Duodenal mucosa (tissue), 2 donors: ENCODE data around the gene IDE.
A peak's percentile ranks its signal among the peaks of the same experiment; 100 is the strongest.
"Not testable (repeated sequence)": the region's sequence is repeated elsewhere in the genome, so short reads cannot be mapped to it uniquely, and the experiment has no call there.

Source experiments
- H3K27ac ChIP-seq: one replicate; pipeline ENCODE4 v1.7.0; 2013; ENCODE audit warnings: low read depth, low read length
- H3K27me3 ChIP-seq, 2 donors: one replicate each; pipeline ENCODE4 v1.7.0; 2013; ENCODE audit warnings: low read length in 2 of 2, control low read depth in 1 of 2; ENCODE audit not compliant: insufficient read depth in 2 of 2, control insufficient read depth in 1 of 2
- H3K36me3 ChIP-seq, 2 donors: one replicate each; pipeline ENCODE4 v1.7.0; 2013; ENCODE audit warnings: low read length in 2 of 2, control low read depth in 1 of 2; ENCODE audit not compliant: insufficient read depth in 2 of 2, control insufficient read depth in 1 of 2
- H3K4me1 ChIP-seq, 2 donors: one replicate each; pipeline ENCODE4 v1.7.0; 2013; ENCODE audit warnings: low read length in 2 of 2, control low read depth in 1 of 2; ENCODE audit not compliant: insufficient read depth in 2 of 2, control insufficient read depth in 1 of 2
- H3K4me3 ChIP-seq, 2 donors: one replicate each; pipeline ENCODE4 v1.7.0; 2013; ENCODE audit warnings: low read length in 2 of 2, low read depth in 1 of 2
- H3K9ac ChIP-seq, 2 donors: one replicate each; pipeline ENCODE4 v1.7.0; 2013; ENCODE audit warnings: low read length in 2 of 2, low read depth in 1 of 2
- H3K9me3 ChIP-seq, 2 donors: one replicate each; pipeline ENCODE4 v1.7.0; 2013; ENCODE audit warnings: low read length in 2 of 2, control low read depth in 1 of 2; ENCODE audit not compliant: control insufficient read depth in 1 of 2

Gene IDE

DNA sequence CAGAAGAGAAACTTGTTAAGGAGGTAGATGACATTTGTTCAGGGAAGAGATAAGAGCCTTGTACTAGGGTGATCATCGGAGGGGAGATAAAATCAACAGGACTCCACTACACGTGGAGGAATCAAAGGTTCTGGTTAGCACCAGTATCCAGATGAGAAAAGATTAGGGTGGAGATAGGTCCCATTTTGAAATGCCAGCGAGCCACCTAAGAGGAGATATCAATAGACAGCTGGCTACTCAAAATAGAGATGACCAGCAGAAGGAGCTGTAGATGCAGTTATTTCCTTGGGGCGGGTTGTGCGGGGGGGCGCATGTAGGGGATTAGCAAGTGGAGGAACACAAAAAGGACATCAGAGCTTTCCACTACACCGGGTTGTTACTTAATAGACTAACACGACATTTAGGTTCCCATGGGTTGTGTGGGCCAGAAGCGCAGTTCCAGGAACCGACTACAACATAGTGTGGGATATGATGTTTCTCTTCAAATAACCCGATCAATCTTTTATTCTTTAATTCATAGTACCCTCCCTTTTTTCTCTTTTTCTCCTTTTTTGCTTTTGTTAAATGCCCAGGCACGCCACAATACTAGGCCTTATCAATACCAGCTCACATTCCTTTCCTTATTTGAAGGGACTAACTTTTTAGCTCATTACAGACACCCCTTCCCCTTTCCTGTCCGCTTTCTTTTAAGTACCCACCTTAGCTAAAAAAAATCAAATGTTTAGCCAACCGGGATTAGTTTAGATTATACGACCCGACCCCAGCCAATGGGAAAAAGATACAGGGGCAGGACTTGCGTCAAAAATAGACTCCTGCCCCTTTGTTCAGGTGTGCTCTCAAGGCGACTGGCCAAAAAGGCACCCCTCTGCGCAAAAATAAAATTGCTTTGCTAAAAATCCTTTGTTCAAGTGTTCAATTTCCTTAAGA, 17.0 kb upstream of the IDE start:
- Histone ChIP-seq H3K9ac (peak overlapping the region; percentile 66 to 69), H3K36me3 (no peaks in the 10 kb centered on the region), H3K9me3 (no peaks in the 10 kb centered on the region), H3K27me3 (no peaks in the 10 kb centered on the region), H3K4me3 (peak overlapping the region; percentile 82 to 90), H3K4me1 (peaks cover 10 to 17% of the 10 kb centered on the region in 2 donors), H3K27ac (peak overlapping the region; percentile 70)

DNA sequence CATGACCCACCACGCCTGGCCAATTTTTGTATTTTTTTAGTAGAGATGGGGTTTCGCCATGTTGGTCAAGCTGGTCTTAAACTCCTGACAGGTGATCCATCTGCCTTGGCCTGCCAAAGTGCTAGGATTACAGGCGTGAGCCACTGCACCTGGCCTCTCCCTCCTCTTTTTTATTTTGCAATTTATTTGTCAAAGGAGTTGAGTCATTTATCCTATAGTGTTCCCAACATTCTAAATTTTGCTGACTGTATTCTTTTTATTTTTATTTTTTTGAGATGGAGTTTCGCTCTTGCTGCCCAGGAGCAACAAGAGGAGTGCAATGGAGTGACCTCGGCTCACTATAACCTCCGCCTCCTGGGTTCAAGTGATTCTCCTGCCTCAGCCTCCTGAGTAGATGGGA, 8.5 kb upstream of the IDE start:
- not testable (repeated sequence) for H3K36me3 ChIP-seq, H3K9me3 ChIP-seq, H3K4me1 ChIP-seq, H3K27ac ChIP-seq, H3K4me3 ChIP-seq, H3K27me3 ChIP-seq, H3K9ac ChIP-seq

GRCh38 chr10:92575961-92576360, 2.1 kb upstream of the IDE start:
- Histone ChIP-seq H3K36me3 (no peaks in the 10 kb centered on the region), H3K4me1 (peaks cover 22% of the 10 kb centered on the region in 2 donors), H3K4me3 (no peak overlapping the region), H3K9me3 (no peaks in the 10 kb centered on the region), H3K27ac (no peak overlapping the region), H3K9ac (no peak overlapping the region), H3K27me3 (no peaks in the 10 kb centered on the region)

DNA sequence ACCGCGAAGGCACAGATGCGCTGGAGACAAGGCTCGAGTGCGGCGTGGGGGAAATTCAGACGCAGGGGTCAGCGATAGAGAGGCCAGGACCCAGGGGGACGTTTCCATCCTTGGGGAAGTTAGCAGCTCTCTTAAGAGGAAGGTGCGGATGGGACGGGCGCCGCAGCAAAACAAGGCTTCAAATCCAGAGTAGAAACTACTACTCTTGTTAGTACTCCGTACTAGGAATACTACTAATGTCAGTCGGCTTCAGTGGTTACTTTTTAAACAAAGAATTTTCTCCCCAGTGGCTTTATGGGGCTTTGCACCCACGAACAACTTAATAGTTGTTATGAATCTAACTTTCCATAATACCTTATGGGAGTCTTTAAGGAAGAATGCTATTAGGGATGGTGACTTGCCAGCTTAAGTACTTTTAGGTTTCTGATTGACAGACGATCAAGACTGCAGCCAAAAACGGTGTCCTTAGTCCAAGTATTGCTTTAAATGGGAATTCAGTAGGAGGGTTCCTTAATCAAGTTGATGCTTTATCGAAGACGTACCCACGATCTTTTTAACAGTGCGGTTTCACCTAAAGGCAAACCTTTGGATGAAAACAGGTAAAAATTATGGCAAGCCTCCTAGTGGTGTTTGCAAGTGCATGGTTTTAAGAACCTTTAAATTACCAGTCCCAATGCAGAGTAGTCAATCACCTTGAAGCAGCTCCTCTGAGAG, 812 bp upstream of the IDE start:
- no peak overlapping the region for H3K27ac ChIP-seq

DNA sequence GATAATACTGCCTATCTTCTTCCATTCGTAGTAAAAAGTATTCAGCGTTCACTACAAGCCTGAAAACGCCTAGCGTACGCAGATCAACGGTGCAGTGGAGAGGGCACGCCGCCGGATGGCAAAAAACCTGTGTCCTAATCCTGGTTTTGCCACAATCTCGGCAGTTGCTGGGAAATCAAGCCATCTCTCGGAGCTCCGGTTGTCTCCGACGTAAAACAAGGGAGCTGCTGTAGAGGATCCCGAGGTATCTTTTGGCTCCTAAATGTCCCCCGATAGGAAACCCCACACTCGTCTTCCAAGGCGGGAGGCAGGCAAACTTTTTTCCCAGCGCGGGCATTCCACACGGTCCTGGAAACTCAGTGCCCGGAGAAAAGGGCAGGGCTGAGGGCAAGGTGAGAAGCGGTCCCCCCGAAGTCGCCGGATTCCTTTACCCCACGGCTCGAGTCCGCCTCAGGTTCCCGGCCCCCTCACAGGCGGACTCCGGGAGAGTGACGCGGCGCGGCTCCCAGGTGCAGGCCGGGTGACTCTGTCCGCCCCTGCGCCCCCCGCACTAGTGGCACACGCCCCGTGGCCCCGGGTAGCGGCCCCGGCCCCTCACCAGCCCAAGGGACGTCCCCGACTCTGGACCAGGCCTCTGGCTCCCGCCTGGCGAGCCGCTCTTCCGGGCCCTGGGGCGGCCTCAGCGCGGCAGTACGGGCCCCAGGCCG, 649 bp downstream of the IDE start:
- peaks cover 3 to 6% of the 10 kb centered on the region in 2 donors for H3K36me3 ChIP-seq
- peak overlapping the region; percentile 90 to 95 for H3K9ac ChIP-seq
- no peaks in the 10 kb centered on the region for H3K9me3 ChIP-seq
- H3K27ac ChIP-seq = peak overlapping the region; percentile 91
- H3K4me1 ChIP-seq = peaks cover 22% of the 10 kb centered on the region in 2 donors
- no peaks in the 10 kb centered on the region for H3K27me3 ChIP-seq
- peak overlapping the region; percentile 69 to 92 for H3K4me3 ChIP-seq

More for the DNA sequence above, 812 bp upstream of the IDE start:
- Histone ChIP-seq H3K36me3 (peaks cover 0 to 3% of the 10 kb centered on the region in 2 donors), H3K9ac (peak overlapping the region; percentile 90 to 95), H3K27me3 (no peaks in the 10 kb centered on the region), H3K4me1 (peaks cover 22% of the 10 kb centered on the region in 2 donors), H3K4me3 (peak overlapping the region; percentile 69 to 92), H3K9me3 (no peaks in the 10 kb centered on the region)

- Histone ChIP-seq H3K9ac (peak overlapping the region; percentile 90 to 95), H3K27ac (no peak overlapping the region), H3K4me1 (peaks cover 22% of the 10 kb centered on the region in 2 donors), H3K9me3 (no peaks in the 10 kb centered on the region), H3K4me3 (peak overlapping the region; percentile 69 to 92), H3K36me3 (peaks cover 3 to 6% of the 10 kb centered on the region in 2 donors), H3K27me3 (no peaks in the 10 kb centered on the region)
Measured at GRCh38 chr10:92572362-92573090, 1.4 kb downstream of the IDE start.

GRCh38 chr10:92571649-92572048, 2.2 kb downstream of the IDE start:
- H3K36me3 ChIP-seq = peaks cover 3 to 6% of the 10 kb centered on the region in 2 donors
- peaks cover 22% of the 10 kb centered on the region in 2 donors for H3K4me1 ChIP-seq
- no peak overlapping the region for H3K4me3 ChIP-seq
- no peaks in the 10 kb centered on the region for H3K9me3 ChIP-seq
- no peaks in the 10 kb centered on the region for H3K27me3 ChIP-seq
- peak overlapping the region in 1 of 2 donors; percentile 90 for H3K9ac ChIP-seq
- H3K27ac ChIP-seq = no peak overlapping the region

GRCh38 chr10:92569663-92570062, 4.2 kb downstream of the IDE start:
- not testable (repeated sequence) for H3K4me3 ChIP-seq, H3K9me3 ChIP-seq, H3K9ac ChIP-seq, H3K27me3 ChIP-seq, H3K27ac ChIP-seq
- Histone ChIP-seq H3K36me3 (peaks cover 3 to 12% of the 10 kb centered on the region in 2 donors), H3K4me1 (peaks cover 16 to 17% of the 10 kb centered on the region in 2 donors)

DNA sequence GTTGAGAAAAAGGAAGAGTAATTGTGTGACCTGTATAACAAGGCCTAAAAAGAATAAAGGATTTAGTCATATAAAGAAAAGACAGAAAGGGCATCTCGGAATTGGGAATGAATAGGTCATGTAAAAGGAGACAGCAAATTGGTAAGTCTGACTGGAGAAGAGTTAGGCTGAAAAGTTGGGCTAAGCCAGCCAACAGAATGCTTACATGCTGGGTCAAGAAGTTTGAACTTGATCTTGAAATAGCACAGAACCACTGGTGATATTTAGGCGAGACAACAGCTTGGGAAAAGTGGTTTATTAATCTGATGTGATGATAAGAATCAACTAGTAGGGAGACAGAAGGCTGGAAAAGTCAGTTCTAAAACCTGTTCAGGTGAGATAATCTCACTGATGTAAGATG, 4.8 kb downstream of the IDE start:
- no peak overlapping the region for H3K9ac ChIP-seq
- peaks cover 15 to 16% of the 10 kb centered on the region in 2 donors for H3K4me1 ChIP-seq
- H3K9me3 ChIP-seq = no peaks in the 10 kb centered on the region
- peaks cover 3 to 12% of the 10 kb centered on the region in 2 donors for H3K36me3 ChIP-seq
- no peak overlapping the region for H3K27ac ChIP-seq
- H3K27me3 ChIP-seq = no peaks in the 10 kb centered on the region
- no peak overlapping the region for H3K4me3 ChIP-seq
